BE2C (cell line): Measurements from ENCODE around the gene TP63.

Experiments
- DNase-seq: peaks from one replicate; pipeline ENCODE4 v3.0.0-alpha.2; 2020
- H3K27me3 ChIP-seq: fragments of 250-450 bp; sonication (Bioruptor Pico); 2 replicates; pipeline ENCODE4 v1.5.1; 2020; ENCODE audit warnings: mild to moderate bottlenecking
- H3K36me3 ChIP-seq: fragments of 250-450 bp; sonication (Bioruptor Pico); 2 replicates; pipeline ENCODE4 v1.5.1; 2020; ENCODE audit warnings: mild to moderate bottlenecking
- H3K4me1 ChIP-seq: fragments of 250-450 bp; sonication (Bioruptor Pico); 2 replicates; pipeline ENCODE4 v1.5.1; 2020
- H3K4me3 ChIP-seq: 2 replicates; pipeline ENCODE4 v1.5.1; 2011; ENCODE audit warnings: low read depth, low read length
- H3K9me3 ChIP-seq: fragments of 250-450 bp; sonication (Bioruptor Pico); 2 replicates; pipeline ENCODE4 v1.5.1; 2020
- TF ChIP-seq, protein P1 (sequence below): IDR thresholded peaks from 2 replicates; pipeline ENCODE4 v1.5.1; 2012; ENCODE audit warnings: mild to moderate bottlenecking, low read depth, low read length

Gene TP63

GRCh38 chr3:189883113-189883753 is 252.0 kb downstream of the TP63 start:
- H3K9me3 ChIP-seq = no peaks in the 10 kb centered on the region
- TF ChIP-seq, protein P1, sequence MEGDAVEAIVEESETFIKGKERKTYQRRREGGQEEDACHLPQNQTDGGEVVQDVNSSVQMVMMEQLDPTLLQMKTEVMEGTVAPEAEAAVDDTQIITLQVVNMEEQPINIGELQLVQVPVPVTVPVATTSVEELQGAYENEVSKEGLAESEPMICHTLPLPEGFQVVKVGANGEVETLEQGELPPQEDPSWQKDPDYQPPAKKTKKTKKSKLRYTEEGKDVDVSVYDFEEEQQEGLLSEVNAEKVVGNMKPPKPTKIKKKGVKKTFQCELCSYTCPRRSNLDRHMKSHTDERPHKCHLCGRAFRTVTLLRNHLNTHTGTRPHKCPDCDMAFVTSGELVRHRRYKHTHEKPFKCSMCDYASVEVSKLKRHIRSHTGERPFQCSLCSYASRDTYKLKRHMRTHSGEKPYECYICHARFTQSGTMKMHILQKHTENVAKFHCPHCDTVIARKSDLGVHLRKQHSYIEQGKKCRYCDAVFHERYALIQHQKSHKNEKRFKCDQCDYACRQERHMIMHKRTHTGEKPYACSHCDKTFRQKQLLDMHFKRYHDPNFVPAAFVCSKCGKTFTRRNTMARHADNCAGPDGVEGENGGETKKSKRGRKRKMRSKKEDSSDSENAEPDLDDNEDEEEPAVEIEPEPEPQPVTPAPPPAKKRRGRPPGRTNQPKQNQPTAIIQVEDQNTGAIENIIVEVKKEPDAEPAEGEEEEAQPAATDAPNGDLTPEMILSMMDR = no peak
- H3K4me1 ChIP-seq = no peaks in the 10 kb centered on the region
- no peak overlapping the region for H3K4me3 ChIP-seq
- H3K27me3 ChIP-seq = no peaks in the 10 kb centered on the region
- DNase-seq = no peak
- no peaks in the 10 kb centered on the region for H3K36me3 ChIP-seq

GRCh38 chr3:189890496-189890895 is 259.3 kb downstream of the TP63 start:
- TF ChIP-seq, protein P1 = no peak
- no peaks in the 10 kb centered on the region for H3K27me3 ChIP-seq
- H3K4me1 ChIP-seq = no peaks in the 10 kb centered on the region
- H3K4me3 ChIP-seq = no peak overlapping the region
- no peaks in the 10 kb centered on the region for H3K36me3 ChIP-seq
- H3K9me3 ChIP-seq = no peaks in the 10 kb centered on the region
- DNase-seq = no peak

DNA sequence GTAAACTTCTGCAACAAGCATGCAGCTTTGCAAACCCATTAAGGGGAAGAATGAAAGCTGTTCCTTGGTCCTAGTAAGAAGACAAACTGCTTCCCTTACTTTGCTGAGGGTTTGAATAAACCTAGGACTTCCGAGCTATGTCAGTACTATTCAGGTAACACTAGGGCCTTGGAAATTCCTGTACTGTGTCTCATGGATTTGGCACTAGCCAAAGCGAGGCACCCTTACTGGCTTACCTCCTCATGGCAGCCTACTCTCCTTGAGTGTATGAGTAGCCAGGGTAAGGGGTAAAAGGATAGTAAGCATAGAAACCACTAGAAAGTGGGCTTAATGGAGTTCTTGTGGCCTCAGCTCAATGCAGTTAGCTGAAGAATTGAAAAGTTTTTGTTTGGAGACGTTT is 265.3 kb downstream of the TP63 start:
- no peaks in the 10 kb centered on the region for H3K36me3 ChIP-seq
- H3K4me3 ChIP-seq = no peak overlapping the region
- TF ChIP-seq, protein P1 = no peak
- no peaks in the 10 kb centered on the region for H3K4me1 ChIP-seq
- H3K9me3 ChIP-seq = no peaks in the 10 kb centered on the region
- no peaks in the 10 kb centered on the region for H3K27me3 ChIP-seq
- no peak for DNase-seq

GRCh38 chr3:189897406-189897805 is 266.2 kb downstream of the TP63 start:
- TF ChIP-seq, protein P1 = no peak
- H3K4me1 ChIP-seq = no peaks in the 10 kb centered on the region
- H3K4me3 ChIP-seq = no peak overlapping the region
- DNase-seq = no peak
- no peaks in the 10 kb centered on the region for H3K36me3 ChIP-seq
- no peaks in the 10 kb centered on the region for H3K27me3 ChIP-seq
- no peaks in the 10 kb centered on the region; the same call in 1 of the 2 replicates for H3K9me3 ChIP-seq

DNA sequence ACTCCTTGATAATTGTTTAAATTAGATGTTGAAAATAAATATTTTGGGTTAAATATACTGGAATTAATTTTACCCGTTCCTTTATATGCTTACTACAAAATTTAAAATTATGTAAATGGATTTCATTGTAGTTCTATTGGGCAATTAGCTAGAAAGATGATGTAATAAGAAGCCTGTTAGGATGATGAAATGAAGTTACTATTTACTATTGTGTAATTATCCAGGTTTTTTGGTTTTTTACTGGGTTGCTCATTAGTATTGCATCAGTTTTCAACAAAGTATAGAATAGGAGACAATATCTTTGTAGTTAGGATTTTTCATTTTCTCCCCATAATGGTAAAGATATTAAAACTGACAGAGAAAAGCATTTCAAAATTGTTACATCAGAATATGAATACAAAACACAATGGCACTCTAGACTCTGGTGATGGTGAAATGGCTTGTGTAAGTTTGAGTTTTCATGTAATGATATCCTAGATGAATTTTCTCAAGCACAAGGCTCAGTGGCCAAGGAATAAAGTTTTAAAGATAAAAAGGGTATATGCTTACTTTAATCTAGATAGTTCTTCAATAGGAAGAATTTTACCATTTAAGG is 267.5 kb downstream of the TP63 start:
- Histone ChIP-seq H3K27me3 (no peaks in the 10 kb centered on the region), H3K9me3 (no peaks in the 10 kb centered on the region; the same call in 1 of the 2 replicates), H3K4me1 (no peaks in the 10 kb centered on the region), H3K36me3 (no peaks in the 10 kb centered on the region), H3K4me3 (no peak overlapping the region)
- no peak for DNase-seq
- TF ChIP-seq, protein P1 = no peak

DNA sequence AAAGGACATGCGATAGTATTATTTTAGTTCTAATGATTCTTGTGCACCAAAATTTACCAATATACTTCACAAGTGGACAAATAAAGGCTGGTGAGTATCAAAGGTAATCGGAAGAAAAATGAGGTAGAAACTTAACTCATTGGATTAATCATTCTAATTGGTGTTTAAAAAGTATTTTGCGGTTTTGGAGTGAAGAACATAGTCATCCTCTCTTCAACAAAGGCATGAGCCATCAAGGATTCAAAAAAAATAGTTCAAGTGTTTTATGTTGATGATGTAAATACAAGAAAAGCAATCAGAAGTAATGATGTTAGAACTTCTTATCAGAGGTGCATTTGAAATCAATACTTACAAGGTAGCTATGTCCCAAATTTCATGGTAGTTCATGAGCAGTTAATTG is 268.0 kb downstream of the TP63 start:
- Histone ChIP-seq H3K4me1 (no peaks in the 10 kb centered on the region), H3K36me3 (no peaks in the 10 kb centered on the region), H3K27me3 (no peaks in the 10 kb centered on the region), H3K4me3 (no peak overlapping the region), H3K9me3 (no peaks in the 10 kb centered on the region; the same call in 1 of the 2 replicates)
- DNase-seq = no peak
- TF ChIP-seq, protein P1 = no peak
